OCI-LY3 (cell line): ENCODE results near the gene RBFOX1.

Experiments used
- EZH2phosphoT487 ChIP-seq: fragments of 200-600 bp; shearing (Covaris generic); IDR thresholded peaks from 2 replicates; pipeline ENCODE4 v1.6.1; 2018; ENCODE audit warnings: antibody characterized with exemption, mixed run types, low read depth
- TF ChIP-seq, protein P1 (sequence below): fragments of 200-600, 300-600 bp; sonication (generic); IDR thresholded peaks from 2 replicates; pipeline ENCODE4 v1.5.1; 2014; ENCODE audit warnings: antibody characterized with exemption, low read length, low read depth

GRCh38 chr16:7363422-7364417, 31.1 kb downstream of the RBFOX1 start:
- TF ChIP-seq, protein P1, sequence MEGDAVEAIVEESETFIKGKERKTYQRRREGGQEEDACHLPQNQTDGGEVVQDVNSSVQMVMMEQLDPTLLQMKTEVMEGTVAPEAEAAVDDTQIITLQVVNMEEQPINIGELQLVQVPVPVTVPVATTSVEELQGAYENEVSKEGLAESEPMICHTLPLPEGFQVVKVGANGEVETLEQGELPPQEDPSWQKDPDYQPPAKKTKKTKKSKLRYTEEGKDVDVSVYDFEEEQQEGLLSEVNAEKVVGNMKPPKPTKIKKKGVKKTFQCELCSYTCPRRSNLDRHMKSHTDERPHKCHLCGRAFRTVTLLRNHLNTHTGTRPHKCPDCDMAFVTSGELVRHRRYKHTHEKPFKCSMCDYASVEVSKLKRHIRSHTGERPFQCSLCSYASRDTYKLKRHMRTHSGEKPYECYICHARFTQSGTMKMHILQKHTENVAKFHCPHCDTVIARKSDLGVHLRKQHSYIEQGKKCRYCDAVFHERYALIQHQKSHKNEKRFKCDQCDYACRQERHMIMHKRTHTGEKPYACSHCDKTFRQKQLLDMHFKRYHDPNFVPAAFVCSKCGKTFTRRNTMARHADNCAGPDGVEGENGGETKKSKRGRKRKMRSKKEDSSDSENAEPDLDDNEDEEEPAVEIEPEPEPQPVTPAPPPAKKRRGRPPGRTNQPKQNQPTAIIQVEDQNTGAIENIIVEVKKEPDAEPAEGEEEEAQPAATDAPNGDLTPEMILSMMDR: no peak
- no peak for TF ChIP-seq EZH2phosphoT487
